Measurements from ENCODE around the gene CPE.

DNA sequence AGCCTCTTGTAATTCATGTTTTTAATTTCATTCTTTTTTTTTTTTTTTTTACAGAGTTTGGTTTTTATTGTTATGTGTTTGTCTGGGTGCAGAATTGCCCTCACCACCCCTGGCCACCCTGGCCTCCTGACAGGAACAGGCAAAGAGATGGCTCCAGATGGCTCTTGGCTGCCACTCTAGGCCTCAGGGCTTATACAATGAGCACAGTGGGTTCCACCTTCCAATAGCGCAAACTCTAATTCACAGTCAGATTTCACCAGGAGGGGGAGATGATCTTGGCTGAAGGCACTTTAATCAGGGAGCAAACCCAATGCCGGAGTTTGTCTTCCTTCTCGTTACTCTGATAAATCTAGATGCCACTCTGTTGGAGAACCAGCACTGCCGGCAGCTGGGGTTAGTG is 24.8 kb downstream of the CPE start:
- TF ChIP-seq CTCF (IDR thresholded peaks at IDR 0.05) (no peak), POLR2A (IDR thresholded peaks at IDR 0.05) (no peak), EP300 (IDR thresholded peaks at IDR 0.05) (no peak)

Measured in tibial nerve (tissue), 4 donors.